ENCODE data around the gene SLC19A1.

DNA sequence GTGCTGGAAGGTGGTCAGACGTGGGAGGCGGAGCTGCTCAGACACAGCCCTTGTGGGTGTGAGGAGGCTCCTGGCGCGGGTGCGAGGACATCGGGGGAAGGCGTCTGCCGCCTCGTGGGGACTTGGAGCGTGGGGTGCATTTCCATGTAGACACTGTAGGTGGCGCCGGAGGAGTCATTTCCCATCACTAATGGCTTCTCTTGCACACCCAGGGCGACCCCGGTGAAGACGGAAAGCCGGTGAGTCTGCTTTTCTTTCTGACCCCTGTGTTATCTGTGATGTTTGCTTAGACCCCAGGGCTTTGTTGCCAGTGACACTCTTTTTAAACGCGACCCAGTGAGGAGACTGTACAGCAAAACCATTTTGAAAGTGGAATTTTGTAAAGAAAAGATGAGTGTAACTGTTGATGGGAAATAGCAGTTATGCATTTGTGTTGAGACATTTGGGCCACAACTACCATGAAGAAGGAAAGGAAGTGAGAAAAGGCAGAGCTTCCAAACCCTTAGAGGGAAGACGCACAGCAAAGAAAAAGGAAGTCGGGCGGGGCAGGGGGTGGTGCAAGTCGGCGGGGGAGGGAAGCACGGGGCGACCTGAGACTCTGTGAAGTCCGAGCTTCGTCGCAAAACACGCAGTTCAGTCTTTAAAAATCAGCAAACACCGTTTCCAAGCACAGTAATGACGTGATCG lies 64.0 kb downstream of the SLC19A1 start:
- TF ChIP-seq, protein P1, sequence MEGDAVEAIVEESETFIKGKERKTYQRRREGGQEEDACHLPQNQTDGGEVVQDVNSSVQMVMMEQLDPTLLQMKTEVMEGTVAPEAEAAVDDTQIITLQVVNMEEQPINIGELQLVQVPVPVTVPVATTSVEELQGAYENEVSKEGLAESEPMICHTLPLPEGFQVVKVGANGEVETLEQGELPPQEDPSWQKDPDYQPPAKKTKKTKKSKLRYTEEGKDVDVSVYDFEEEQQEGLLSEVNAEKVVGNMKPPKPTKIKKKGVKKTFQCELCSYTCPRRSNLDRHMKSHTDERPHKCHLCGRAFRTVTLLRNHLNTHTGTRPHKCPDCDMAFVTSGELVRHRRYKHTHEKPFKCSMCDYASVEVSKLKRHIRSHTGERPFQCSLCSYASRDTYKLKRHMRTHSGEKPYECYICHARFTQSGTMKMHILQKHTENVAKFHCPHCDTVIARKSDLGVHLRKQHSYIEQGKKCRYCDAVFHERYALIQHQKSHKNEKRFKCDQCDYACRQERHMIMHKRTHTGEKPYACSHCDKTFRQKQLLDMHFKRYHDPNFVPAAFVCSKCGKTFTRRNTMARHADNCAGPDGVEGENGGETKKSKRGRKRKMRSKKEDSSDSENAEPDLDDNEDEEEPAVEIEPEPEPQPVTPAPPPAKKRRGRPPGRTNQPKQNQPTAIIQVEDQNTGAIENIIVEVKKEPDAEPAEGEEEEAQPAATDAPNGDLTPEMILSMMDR (conservative IDR thresholded peaks at IDR 0.05 in 1 of 2, IDR thresholded peaks at IDR 0.05 in 1 of 2; ENCODE audit: low read depth in 1 of 2, low read length in 2 of 2), result peak; percentile 55 to 94
- TF ChIP-seq EZH2 (IDR thresholded peaks at IDR 0.05; ENCODE audit: low read length, missing control alignments), result no peak
